B cell (primary cell): ENCODE data around the gene NFATC2. TPM values are rescaled to one million over a fixed set of nuclear protein-coding genes. Genes with fewer than 3 reads are reported as not detected.

Experiments used
- ATAC-seq: fragments of 200-7000 bp; cut with Tn5 transposase; one replicate; pipeline ENCODE4 v1.10.0; 2021; ENCODE audit warnings: low read depth, mild to moderate bottlenecking, moderate number of reproducible peaks, moderate library complexity
- CTCF ChIA-PET: fragments of 350-600 bp; sonication (Branson Sonifier 250); formaldehyde crosslinking; loops from one replicate; lab custom pipeline; 2021; ENCODE audit warnings: antibody characterized with exemption, inconsistent platforms; lab: Charles Lee
- POLR2A ChIA-PET: fragments of 350-600 bp; sonication (Branson Sonifier 250); formaldehyde crosslinking; loops from one replicate; lab custom pipeline; 2021; ENCODE audit warnings: antibody characterized with exemption; lab: Charles Lee
- DNase-seq: peaks from one replicate; pipeline ENCODE4 v3.0.0; 2013
- H2AFZ ChIP-seq: 2 replicates; pipeline ENCODE4 v1.6.1; 2012; ENCODE audit warnings: mild to moderate bottlenecking, low read depth, low read length; ENCODE audit not compliant: insufficient read depth, poor library complexity, severe bottlenecking
- H3K27ac ChIP-seq, 2 donors: 1 replicate in 1 of 2; 2 replicates in 1 of 2; pipeline ENCODE4 v1.5.1; 2012 to 2013; ENCODE audit warnings: low read length in 2 of 2, mild to moderate bottlenecking in 2 of 2, moderate library complexity in 1 of 2
- H3K27me3 ChIP-seq, 4 experiments: fragments of 200-600 bp in 1 of 4; sonication (generic) in 1 of 4; replicated peaks in 1 of 4; 1 replicate in 2 of 4; 2 replicates in 2 of 4; pipeline versions ENCODE4 v1.6.1 to v1.7.0; 2013 to 2016; ENCODE audit warnings: low read length in 3 of 4, mild to moderate bottlenecking in 2 of 4, mixed read lengths in 1 of 4, moderate library complexity in 1 of 4; ENCODE audit not compliant: insufficient read depth in 4 of 4, control insufficient read depth in 3 of 4; ENCODE audit errors: control extremely low read depth in 1 of 4
- H3K36me3 ChIP-seq, 2 experiments: replicated peaks in 1 of 2; 1 replicate in 1 of 2; 2 replicates in 1 of 2; pipeline versions ENCODE4 v1.6.1 to v1.7.1; 2013; ENCODE audit warnings: low read length in 1 of 2; ENCODE audit not compliant: insufficient read depth in 2 of 2, control insufficient read depth in 1 of 2; ENCODE audit errors: control extremely low read depth in 1 of 2, extremely low read depth in 1 of 2
- H3K4me1 ChIP-seq, 2 donors: fragments of 200-600 bp in 1 of 2; sonication (generic) in 1 of 2; 1 replicate in 1 of 2; 2 replicates in 1 of 2; pipeline versions ENCODE4 v1.5.1 to v1.6.1; 2013 to 2017; ENCODE audit warnings: low read length in 2 of 2; ENCODE audit not compliant: control insufficient read depth in 2 of 2, insufficient read depth in 2 of 2
- H3K4me2 ChIP-seq: replicated peaks from 2 replicates; pipeline ENCODE3; 2012; ENCODE audit warnings: mild to moderate bottlenecking, low read depth, low read length; ENCODE audit not compliant: poor library complexity, severe bottlenecking
- H3K4me3 ChIP-seq, 5 experiments: fragments of 200-600 bp in 1 of 5; sonication (generic) in 1 of 5; 1 replicate in 3 of 5; 2 replicates in 2 of 5; pipeline versions ENCODE4 v1.5.1 to v1.7.0; 2011 to 2016; ENCODE audit warnings: low read length in 4 of 5, mild to moderate bottlenecking in 4 of 5, low read depth in 2 of 5, control low read depth in 1 of 5, moderate library complexity in 1 of 5; ENCODE audit not compliant: insufficient read depth in 1 of 5; ENCODE audit errors: control extremely low read depth in 1 of 5, extremely low read depth in 1 of 5
- H3K79me2 ChIP-seq: fragments of 200-600 bp; sonication (generic); one replicate; pipeline ENCODE4 v1.6.0; 2016; ENCODE audit warnings: low read length; ENCODE audit not compliant: control insufficient read depth, insufficient read depth
- H3K9ac ChIP-seq: fragments of 200-600 bp; sonication (generic); 2 replicates; pipeline ENCODE4 v1.6.1; 2017; ENCODE audit warnings: mild to moderate bottlenecking, low read length, moderate library complexity
- H3K9me3 ChIP-seq, 3 donors: one replicate each; pipeline versions ENCODE4 v1.6.1 to v1.7.1; 2013; ENCODE audit warnings: low read length in 2 of 3; ENCODE audit not compliant: control insufficient read depth in 2 of 3, insufficient read depth in 1 of 3; ENCODE audit errors: control extremely low read depth in 1 of 3
- H4K20me1 ChIP-seq: 2 replicates; pipeline ENCODE4 v1.6.0; 2012; ENCODE audit warnings: mild to moderate bottlenecking, low read length; ENCODE audit not compliant: insufficient read depth, control insufficient read depth, poor library complexity, severe bottlenecking
- H3K27ac Mint-ChIP-seq: one replicate; pipeline ENCODE4 v1.8.0; 2021; ENCODE audit warnings: mixed read lengths
- H3K27me3 Mint-ChIP-seq: one replicate; pipeline ENCODE4 v1.8.0; 2021; ENCODE audit warnings: mixed read lengths
- H3K4me1 Mint-ChIP-seq: one replicate; pipeline ENCODE4 v1.8.0; 2021; ENCODE audit warnings: mixed read lengths
- H3K4me3 Mint-ChIP-seq: one replicate; pipeline ENCODE4 v1.8.0; 2021; ENCODE audit warnings: mixed read lengths
- H3K9me3 Mint-ChIP-seq: one replicate; pipeline ENCODE4 v1.8.0; 2022; ENCODE audit warnings: mixed read lengths; ENCODE audit not compliant: insufficient read depth
- CTCF ChIP-seq: fragments of 200-600 bp; IDR thresholded peaks from one replicate; pipeline ENCODE4 v1.8.0; 2022; ENCODE audit warnings: antibody characterized with exemption, mild to moderate bottlenecking
- EZH2 ChIP-seq: IDR thresholded peaks from 2 replicates; pipeline ENCODE4 v1.6.1; 2012; ENCODE audit warnings: borderline replicate concordance, low read depth, mild to moderate bottlenecking, moderate library complexity, low read length; ENCODE audit not compliant: insufficient read depth, poor library complexity, severe bottlenecking
- WGBS: methylation state at CpG from one replicate; pipeline ENCODE4 v1.1.5; 2013; ENCODE audit warnings: missing lambda C conversion rate; ENCODE audit not compliant: insufficient coverage; 5-methylcytosine and 5-hydroxymethylcytosine counted together
- intact Hi-C: fragments of 100-400 bp; cut with micrococcal nuclease; formaldehyde crosslinking; loops from one replicate; pipeline ENCODE4 v1.10.0; 2022
- polyA plus RNA-seq: library from polyadenylated mRNA; depleted of rRNA; stranded (reverse); fragments of >200 nt; gene quantifications from 2 replicates; pipeline ENCODE4 v1.2.3, GENCODE V29; 2012
- total RNA-seq, 2 donors: library from RNA; stranded (reverse); fragments of 120-200 nt in 1 of 2; gene quantifications; 1 replicate in 1 of 2; 2 replicates in 1 of 2; pipeline versions ENCODE4 v1.2.3 to v1.2.4, GENCODE V29; 2013 to 2022

Gene NFATC2
- total and polyA plus RNA-seq, 2 donors (not counting 1 experiment from before 2014, with no cell fraction given), result 10.1 to 38.0 TPM

GRCh38 chr20:51393571-51393970 is 148.9 kb downstream of the NFATC2 start:
- TF ChIP-seq CTCF (no peak), EZH2 (no peak)
- Histone ChIP-seq H2AFZ (no peak overlapping the region), H3K4me3 (no peak overlapping the region), H3K4me2 (no peak overlapping the region), H3K27ac (no peak overlapping the region), H3K27me3 (no peaks in the 10 kb centered on the region), H3K79me2 (peaks cover 12% of the 10 kb centered on the region), H3K36me3 (peaks cover 0 to 61% of the 10 kb centered on the region in 2 experiments), H3K9me3 (no peaks in the 10 kb centered on the region), H3K4me1 (peaks cover 0 to 7% of the 10 kb centered on the region in 2 donors), H3K9ac (no peak overlapping the region), H4K20me1 (no peaks in the 10 kb centered on the region)
- ATAC-seq (no peak), DNase-seq (no peak)
- H3K4me3 Mint-ChIP-seq, result no peak overlapping the region
- ChIA-PET POLR2A (interaction anchor here (0.8 kb wide), 1 partner anchor 11 kb away, joined by 3 read pairs; no protein-coding TSS in a partner anchor), CTCF (interaction anchor here (1.2 to 2.1 kb wide), 2 partner anchors 137 to 201 kb away, joined by 3 to 7 read pairs; no protein-coding TSS in a partner anchor)
- H3K27ac Mint-ChIP-seq, result no peak overlapping the region
- WGBS, result no CpG with 5 or more reads among the region's 6 CpGs
- H3K9me3 Mint-ChIP-seq, result no peaks in the 10 kb centered on the region
- H3K27me3 Mint-ChIP-seq, result no peaks in the 10 kb centered on the region
- H3K4me1 Mint-ChIP-seq, result peaks cover 8% of the 10 kb centered on the region
- intact Hi-C loops, result no loop called here

- Histone ChIP-seq H3K4me1 (peaks cover 0 to 4% of the 10 kb centered on the region in 2 donors), H3K79me2 (peaks cover 3% of the 10 kb centered on the region), H4K20me1 (no peaks in the 10 kb centered on the region), H3K27ac (no peak overlapping the region), H3K36me3 (peaks cover 0 to 55% of the 10 kb centered on the region in 2 experiments), H3K4me2 (no peak overlapping the region), H3K9ac (no peak overlapping the region), H3K27me3 (no peaks in the 10 kb centered on the region), H3K9me3 (no peaks in the 10 kb centered on the region), H3K4me3 (no peak overlapping the region), H2AFZ (no peak overlapping the region)
- H3K27ac Mint-ChIP-seq, result no peak overlapping the region
- intact Hi-C loops, result no loop called here
- H3K4me3 Mint-ChIP-seq, result no peak overlapping the region
- CTCF ChIA-PET, result interaction anchor here (1.0 to 2.1 kb wide), 3 partner anchors 26 to 202 kb away, joined by 3 to 7 read pairs (median 3); no protein-coding TSS in a partner anchor
- DNase-seq (no peak), ATAC-seq (no peak)
- no peak for TF ChIP-seq EZH2
- TF ChIP-seq CTCF, result no peak
- POLR2A ChIA-PET, result no interaction called here
- no peaks in the 10 kb centered on the region for H3K27me3 Mint-ChIP-seq
- WGBS, result 84% methylated on average over 7 of the region's 7 CpGs
- no peaks in the 10 kb centered on the region for H3K9me3 Mint-ChIP-seq
- peaks cover 10% of the 10 kb centered on the region for H3K4me1 Mint-ChIP-seq
Measured at GRCh38 chr20:51392614-51393186, 149.8 kb downstream of the NFATC2 start.
